ENCODE data around the gene BET1.

The BET1 gene

DNA sequence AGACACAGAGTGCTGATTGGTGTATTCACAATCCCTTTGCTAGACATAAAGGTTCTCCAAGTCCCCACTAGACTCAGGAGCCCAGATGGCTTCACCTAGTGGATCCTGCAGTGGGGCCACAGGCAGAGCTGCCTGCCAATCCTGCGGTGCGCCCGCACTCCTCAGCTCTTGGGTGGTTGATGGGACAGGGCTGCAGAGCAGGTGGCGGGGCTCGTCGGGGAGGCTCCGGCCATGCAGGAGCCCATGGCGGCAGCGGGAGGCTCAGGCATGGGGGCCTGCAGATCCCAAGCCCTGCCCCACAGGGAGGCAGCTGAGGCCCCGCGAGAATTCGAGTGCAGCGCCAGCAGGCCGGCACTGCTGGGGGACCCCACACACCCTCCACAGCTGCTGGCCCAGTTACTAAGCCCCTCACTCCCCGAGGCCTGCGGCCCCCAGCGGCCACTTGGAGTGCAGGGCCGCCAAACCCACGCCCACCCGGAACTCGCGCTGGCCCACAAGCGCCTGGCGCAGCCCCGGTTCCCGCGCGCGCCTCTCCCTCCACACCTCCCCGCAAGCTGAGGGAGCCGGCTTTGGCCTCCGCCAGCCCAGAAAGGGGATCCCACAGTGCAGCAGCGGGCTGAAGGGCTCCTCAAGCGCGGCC lies 7.7 kb upstream of the BET1 start:
- no peaks in the 10 kb centered on the region for H3K9me3 ChIP-seq (ENCODE audit: control insufficient read depth, insufficient read depth, low read depth, low read length)
- H3K36me3 ChIP-seq (ENCODE audit: control insufficient read depth, insufficient read depth, low read length): no peaks in the 10 kb centered on the region
- no peak overlapping the region for H3K27ac ChIP-seq (ENCODE audit: low read depth, low read length)
- no peak overlapping the region for H3K9ac ChIP-seq (ENCODE audit: low read length)
- no peak overlapping the region for H3K4me3 ChIP-seq (ENCODE audit: low read depth, low read length)
- no peaks in the 10 kb centered on the region for H3K27me3 ChIP-seq (ENCODE audit: control insufficient read depth, insufficient read depth, low read length)
- no peaks in the 10 kb centered on the region for H3K4me1 ChIP-seq (ENCODE audit: control insufficient read depth, insufficient read depth, low read length)

DNA sequence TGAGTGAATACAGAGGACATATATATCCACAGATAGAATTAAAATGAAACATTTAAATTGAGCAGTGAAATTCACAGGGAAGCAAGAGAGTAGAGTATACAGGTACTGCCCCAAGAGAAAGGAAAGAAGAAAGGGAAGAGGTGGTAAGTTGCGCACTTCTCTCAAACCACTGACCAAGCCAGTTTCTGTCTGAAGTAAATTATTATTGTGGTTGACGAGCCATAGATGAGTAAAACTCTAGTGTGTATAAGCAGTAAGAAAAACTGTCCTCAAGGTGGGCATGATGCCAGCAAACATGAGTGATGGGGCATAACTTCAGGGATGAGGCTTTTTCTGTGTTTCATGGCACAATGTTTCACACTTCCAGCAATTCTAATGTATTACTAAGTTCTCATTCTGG lies 4.4 kb upstream of the BET1 start:
- Histone ChIP-seq H3K36me3 (ENCODE audit: control insufficient read depth, insufficient read depth, low read length) (no peaks in the 10 kb centered on the region), H3K27me3 (ENCODE audit: control insufficient read depth, insufficient read depth, low read length) (no peaks in the 10 kb centered on the region), H3K9ac (ENCODE audit: low read length) (no peak overlapping the region), H3K27ac (ENCODE audit: low read depth, low read length) (no peak overlapping the region), H3K4me3 (ENCODE audit: low read depth, low read length) (no peak overlapping the region), H3K4me1 (ENCODE audit: control insufficient read depth, insufficient read depth, low read length) (no peaks in the 10 kb centered on the region), H3K9me3 (ENCODE audit: control insufficient read depth, insufficient read depth, low read depth, low read length) (no peaks in the 10 kb centered on the region)

DNA sequence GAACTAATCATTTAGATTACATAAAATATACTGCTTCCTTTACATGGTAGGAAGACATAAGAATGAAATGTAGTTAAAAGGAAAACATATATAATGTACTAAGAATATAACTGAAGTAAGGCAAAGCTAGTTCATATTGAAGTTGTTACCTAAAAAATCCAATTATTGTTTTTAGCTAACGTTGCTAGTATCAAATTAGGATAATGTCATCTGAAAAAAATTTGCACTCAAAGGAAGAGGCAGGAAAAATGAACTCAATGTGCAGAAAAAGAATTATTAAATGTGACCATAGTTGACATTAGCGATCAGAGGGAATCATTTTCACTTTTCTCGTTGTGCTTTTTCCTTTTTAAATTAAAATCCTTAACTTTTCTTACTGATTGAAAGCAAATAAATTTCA lies 1.6 kb upstream of the BET1 start:
- Histone ChIP-seq H3K9me3 (ENCODE audit: control insufficient read depth, insufficient read depth, low read depth, low read length) (no peaks in the 10 kb centered on the region), H3K36me3 (ENCODE audit: control insufficient read depth, insufficient read depth, low read length) (no peaks in the 10 kb centered on the region), H3K27ac (ENCODE audit: low read depth, low read length) (no peak overlapping the region)

DNA sequence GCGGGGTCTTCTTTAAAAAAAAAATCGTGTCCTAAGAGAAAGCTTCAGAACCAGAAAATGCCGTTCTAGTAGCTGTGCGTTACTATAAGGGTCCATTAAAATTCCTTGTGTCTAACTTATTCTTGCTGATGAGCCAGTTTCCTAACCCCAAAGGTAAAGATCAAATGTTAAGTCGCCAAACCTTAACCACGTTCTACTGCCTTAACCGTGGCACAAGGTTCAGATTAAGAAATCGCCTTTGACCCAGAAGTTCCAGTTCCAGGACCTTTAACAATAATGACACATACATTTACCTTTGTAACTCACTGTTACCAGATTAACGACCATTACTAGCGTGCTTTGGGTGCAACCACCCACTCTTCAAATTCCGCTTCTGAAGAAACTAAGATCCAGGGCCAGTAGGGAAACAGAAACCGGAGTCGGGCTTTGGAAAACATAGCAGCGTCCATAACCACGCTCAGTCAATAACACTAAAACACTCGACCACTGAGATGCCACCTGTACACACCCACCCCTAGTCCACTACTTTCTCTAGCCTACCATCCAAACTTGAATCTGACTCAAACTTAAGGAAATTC lies 620 bp downstream of the BET1 start:
- Histone ChIP-seq H3K27ac (ENCODE audit: low read depth, low read length) (peak overlapping the region; percentile 57; the same call in 1 of the 2 replicates), H3K36me3 (ENCODE audit: control insufficient read depth, insufficient read depth, low read length) (no peaks in the 10 kb centered on the region), H3K27me3 (ENCODE audit: control insufficient read depth, insufficient read depth, low read length) (no peaks in the 10 kb centered on the region), H3K4me1 (ENCODE audit: control insufficient read depth, insufficient read depth, low read length) (peaks cover 4% of the 10 kb centered on the region; the same call in 1 of the 2 replicates), H3K9ac (ENCODE audit: low read length) (peak overlapping the region; percentile 82), H3K4me3 (ENCODE audit: low read depth, low read length) (peak overlapping the region; percentile 85), H3K9me3 (ENCODE audit: control insufficient read depth, insufficient read depth, low read depth, low read length) (no peaks in the 10 kb centered on the region)

More for the DNA sequence above, 1.6 kb upstream of the BET1 start:
- H3K4me1 ChIP-seq (ENCODE audit: control insufficient read depth, insufficient read depth, low read length): peaks cover 4% of the 10 kb centered on the region; the same call in 1 of the 2 replicates
- H3K9ac ChIP-seq (ENCODE audit: low read length): no peak overlapping the region
- H3K27me3 ChIP-seq (ENCODE audit: control insufficient read depth, insufficient read depth, low read length): no peaks in the 10 kb centered on the region
- H3K4me3 ChIP-seq (ENCODE audit: low read depth, low read length): no peak overlapping the region

DNA sequence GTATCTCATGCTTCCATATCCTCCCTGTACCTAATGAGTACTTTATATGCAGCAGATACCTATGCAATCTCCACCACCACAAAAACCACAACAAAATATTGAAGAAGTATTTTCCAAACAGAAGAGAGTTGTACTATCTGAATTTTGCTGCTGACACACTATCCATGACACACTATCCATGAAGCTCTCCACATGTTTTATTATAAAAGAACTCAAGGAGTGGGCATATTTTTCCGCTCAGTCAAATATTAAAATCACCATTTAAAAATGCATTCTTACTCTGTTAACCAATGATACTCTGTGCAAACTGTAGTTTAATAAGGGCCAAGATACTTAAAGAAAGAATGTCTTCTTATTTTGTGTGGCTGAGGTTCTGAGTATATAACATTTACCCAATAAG lies 2.8 kb downstream of the BET1 start:
- Histone ChIP-seq H3K4me3 (ENCODE audit: low read depth, low read length) (no peak overlapping the region), H3K4me1 (ENCODE audit: control insufficient read depth, insufficient read depth, low read length) (peaks cover 4% of the 10 kb centered on the region; the same call in 1 of the 2 replicates), H3K36me3 (ENCODE audit: control insufficient read depth, insufficient read depth, low read length) (peaks cover 9% of the 10 kb centered on the region), H3K27me3 (ENCODE audit: control insufficient read depth, insufficient read depth, low read length) (no peaks in the 10 kb centered on the region), H3K9me3 (ENCODE audit: control insufficient read depth, insufficient read depth, low read depth, low read length) (no peaks in the 10 kb centered on the region), H3K9ac (ENCODE audit: low read length) (no peak overlapping the region), H3K27ac (ENCODE audit: low read depth, low read length) (no peak overlapping the region)

DNA sequence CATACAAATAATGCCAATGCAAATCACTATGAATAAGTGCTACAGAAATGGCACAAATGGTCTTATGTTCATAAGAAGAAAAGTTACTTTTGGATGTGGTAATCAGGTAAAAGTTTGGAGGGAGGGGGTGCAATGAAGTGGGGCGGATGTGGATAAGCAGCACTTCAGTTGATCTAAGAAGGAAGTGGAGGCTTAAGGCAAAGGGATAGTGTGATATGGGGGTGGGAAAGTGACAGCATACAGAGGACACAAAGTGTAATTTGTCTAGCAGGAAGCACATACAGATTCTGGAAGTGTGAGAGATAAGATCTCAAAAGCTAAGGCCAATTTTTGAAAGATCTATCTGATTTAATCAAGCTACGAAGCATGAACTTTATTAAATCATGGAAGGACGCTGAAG lies 6.3 kb downstream of the BET1 start:
- Histone ChIP-seq H3K27me3 (ENCODE audit: control insufficient read depth, insufficient read depth, low read length) (no peaks in the 10 kb centered on the region), H3K9me3 (ENCODE audit: control insufficient read depth, insufficient read depth, low read depth, low read length) (no peaks in the 10 kb centered on the region), H3K27ac (ENCODE audit: low read depth, low read length) (no peak overlapping the region), H3K4me1 (ENCODE audit: control insufficient read depth, insufficient read depth, low read length) (peaks cover 4% of the 10 kb centered on the region; the same call in 1 of the 2 replicates), H3K4me3 (ENCODE audit: low read depth, low read length) (no peak overlapping the region), H3K9ac (ENCODE audit: low read length) (no peak overlapping the region), H3K36me3 (ENCODE audit: control insufficient read depth, insufficient read depth, low read length) (peaks cover 30% of the 10 kb centered on the region)

DNA sequence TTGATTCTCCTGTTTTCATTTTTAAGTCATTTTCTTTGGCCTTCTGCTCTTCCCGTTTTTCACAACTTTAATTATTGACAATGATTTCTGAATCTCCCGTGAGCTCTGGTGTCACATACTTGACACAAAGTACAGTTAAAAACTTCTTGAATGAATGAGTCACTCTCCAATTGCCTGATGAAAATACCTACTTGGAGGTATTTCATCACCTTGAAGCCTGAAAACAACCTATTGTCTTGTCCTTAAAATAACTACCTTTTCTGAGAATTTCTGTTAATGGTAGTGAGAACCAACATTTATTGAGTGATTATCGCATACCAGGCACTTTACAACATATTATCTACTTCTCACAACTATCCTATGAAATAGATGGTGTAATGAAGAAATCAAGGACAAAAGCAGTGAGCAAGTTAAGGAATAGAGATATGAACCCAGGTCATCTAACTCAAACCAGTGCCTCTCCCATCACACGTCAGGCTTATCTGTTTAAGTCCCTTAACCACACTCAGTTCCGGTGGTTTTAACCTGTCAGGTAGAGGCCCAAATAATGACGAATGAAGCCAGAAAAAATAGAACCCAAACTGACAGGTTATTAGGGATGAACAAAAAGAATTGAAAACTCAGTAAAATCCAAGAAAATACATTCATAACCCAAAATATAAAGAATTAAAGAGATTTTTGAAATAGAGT lies 11.6 kb downstream of the BET1 start:
- H3K27ac ChIP-seq (ENCODE audit: low read depth, low read length): no peak overlapping the region
- H3K36me3 ChIP-seq (ENCODE audit: control insufficient read depth, insufficient read depth, low read length): peaks cover 26% of the 10 kb centered on the region
- H3K9ac ChIP-seq (ENCODE audit: low read length): no peak overlapping the region
- no peak overlapping the region for H3K4me3 ChIP-seq (ENCODE audit: low read depth, low read length)
- no peaks in the 10 kb centered on the region for H3K4me1 ChIP-seq (ENCODE audit: control insufficient read depth, insufficient read depth, low read length)
- no peaks in the 10 kb centered on the region for H3K27me3 ChIP-seq (ENCODE audit: control insufficient read depth, insufficient read depth, low read length)
- no peaks in the 10 kb centered on the region for H3K9me3 ChIP-seq (ENCODE audit: control insufficient read depth, insufficient read depth, low read depth, low read length)

DNA sequence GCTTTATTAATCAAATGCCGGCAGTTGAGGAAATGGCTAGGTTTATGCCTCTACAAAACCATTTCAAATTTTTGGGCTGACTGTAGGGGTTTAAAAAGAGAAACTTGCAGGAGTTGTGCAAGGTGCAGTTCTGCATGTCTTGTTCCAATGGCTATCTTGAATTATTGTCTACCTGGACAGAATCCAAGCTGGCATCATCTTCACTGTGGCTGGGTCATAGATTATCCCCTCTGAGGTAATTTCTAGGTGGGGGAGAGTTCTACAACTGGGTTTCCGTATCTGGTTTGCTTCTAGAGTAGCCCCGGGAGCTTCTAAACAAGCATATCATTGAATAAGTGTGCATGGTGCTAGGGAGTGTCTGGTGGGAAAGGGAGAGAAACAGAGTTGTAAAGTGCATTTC lies 16.9 kb downstream of the BET1 start:
- Histone ChIP-seq H3K4me3 (ENCODE audit: low read depth, low read length) (no peak overlapping the region), H3K36me3 (ENCODE audit: control insufficient read depth, insufficient read depth, low read length) (no peaks in the 10 kb centered on the region), H3K9me3 (ENCODE audit: control insufficient read depth, insufficient read depth, low read depth, low read length) (no peaks in the 10 kb centered on the region), H3K9ac (ENCODE audit: low read length) (no peak overlapping the region), H3K27ac (ENCODE audit: low read depth, low read length) (no peak overlapping the region), H3K27me3 (ENCODE audit: control insufficient read depth, insufficient read depth, low read length) (no peaks in the 10 kb centered on the region), H3K4me1 (ENCODE audit: control insufficient read depth, insufficient read depth, low read length) (peaks cover 15% of the 10 kb centered on the region; the same call in 1 of the 2 replicates)

DNA sequence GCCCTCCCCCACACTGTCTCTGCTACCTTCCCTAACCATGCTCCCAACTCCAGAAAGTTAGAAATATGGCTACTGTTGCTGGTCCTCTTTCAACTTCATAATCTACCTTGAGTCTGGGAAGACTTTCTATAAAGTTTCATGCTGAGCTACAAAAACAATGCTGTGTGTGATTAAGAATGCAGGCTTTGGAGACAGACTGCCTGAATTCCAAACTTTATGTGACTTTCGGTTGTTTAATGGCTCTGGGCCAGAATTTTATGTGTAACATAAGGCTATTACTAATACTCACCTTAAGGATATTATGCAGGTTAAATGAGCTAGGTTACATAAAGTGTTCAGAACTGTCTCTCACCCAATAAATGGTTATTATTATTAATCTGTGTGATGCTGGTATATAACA lies 19.1 kb downstream of the BET1 start:
- Histone ChIP-seq H3K9ac (ENCODE audit: low read length) (no peak overlapping the region), H3K9me3 (ENCODE audit: control insufficient read depth, insufficient read depth, low read depth, low read length) (no peaks in the 10 kb centered on the region), H3K27ac (ENCODE audit: low read depth, low read length) (no peak overlapping the region), H3K4me3 (ENCODE audit: low read depth, low read length) (no peak overlapping the region), H3K4me1 (ENCODE audit: control insufficient read depth, insufficient read depth, low read length) (peaks cover 30% of the 10 kb centered on the region), H3K27me3 (ENCODE audit: control insufficient read depth, insufficient read depth, low read length) (no peaks in the 10 kb centered on the region), H3K36me3 (ENCODE audit: control insufficient read depth, insufficient read depth, low read length) (no peaks in the 10 kb centered on the region)

DNA sequence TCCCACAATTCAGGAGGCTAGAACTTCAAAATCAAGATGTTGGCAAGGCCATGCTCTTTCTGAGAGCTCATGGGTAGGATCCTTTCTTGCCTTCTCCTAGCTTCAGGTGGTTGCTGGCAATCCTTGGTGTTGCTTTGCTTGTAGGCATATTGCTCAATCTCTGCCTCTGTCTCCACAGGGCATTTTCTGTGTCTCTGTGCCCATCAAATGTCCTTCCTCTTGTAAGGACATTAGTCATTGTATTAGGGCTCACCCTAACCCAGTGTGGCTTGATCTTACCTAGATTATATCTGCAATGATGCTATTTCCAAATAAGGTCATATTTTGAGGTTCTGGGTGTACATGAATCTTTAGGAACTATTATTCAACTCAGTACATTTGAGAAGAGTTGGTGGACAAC lies 20.1 kb downstream of the BET1 start:
- H3K4me3 ChIP-seq (ENCODE audit: low read depth, low read length): no peak overlapping the region
- H3K27me3 ChIP-seq (ENCODE audit: control insufficient read depth, insufficient read depth, low read length): no peaks in the 10 kb centered on the region
- H3K9ac ChIP-seq (ENCODE audit: low read length): no peak overlapping the region
- no peaks in the 10 kb centered on the region for H3K36me3 ChIP-seq (ENCODE audit: control insufficient read depth, insufficient read depth, low read length)
- H3K27ac ChIP-seq (ENCODE audit: low read depth, low read length): no peak overlapping the region
- peaks cover 30% of the 10 kb centered on the region for H3K4me1 ChIP-seq (ENCODE audit: control insufficient read depth, insufficient read depth, low read length)
- H3K9me3 ChIP-seq (ENCODE audit: control insufficient read depth, insufficient read depth, low read depth, low read length): no peaks in the 10 kb centered on the region

DNA sequence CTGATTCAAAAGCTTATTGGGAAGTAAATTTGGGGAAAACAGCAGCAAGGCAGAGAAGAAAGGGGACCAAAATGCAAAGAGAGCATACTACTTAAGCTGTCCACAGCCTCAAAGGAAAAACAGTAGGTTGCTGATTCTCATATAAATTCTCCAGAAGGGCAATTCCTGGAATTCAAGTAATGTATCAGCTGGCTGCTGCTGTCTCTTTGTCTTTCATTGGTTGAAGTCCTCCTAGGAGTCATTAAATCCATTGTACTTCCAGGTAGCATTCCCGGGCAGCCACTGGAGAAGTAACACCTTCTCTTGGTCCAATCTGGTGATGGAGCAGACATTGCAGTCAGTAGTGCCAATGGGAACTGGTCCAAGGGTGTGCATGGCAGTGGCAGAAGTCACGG lies 22.7 kb downstream of the BET1 start:
- Histone ChIP-seq H3K9ac (ENCODE audit: low read length) (no peak overlapping the region), H3K27ac (ENCODE audit: low read depth, low read length) (peak overlapping the region; percentile 31; the same call in 1 of the 2 replicates), H3K9me3 (ENCODE audit: control insufficient read depth, insufficient read depth, low read depth, low read length) (no peaks in the 10 kb centered on the region), H3K36me3 (ENCODE audit: control insufficient read depth, insufficient read depth, low read length) (no peaks in the 10 kb centered on the region), H3K4me1 (ENCODE audit: control insufficient read depth, insufficient read depth, low read length) (peaks cover 29% of the 10 kb centered on the region), H3K4me3 (ENCODE audit: low read depth, low read length) (no peak overlapping the region), H3K27me3 (ENCODE audit: control insufficient read depth, insufficient read depth, low read length) (no peaks in the 10 kb centered on the region)
